ENCODE data around the gene STK11IP. TPM values are rescaled to one million over a fixed set of nuclear protein-coding genes. Genes with fewer than 3 reads are reported as not detected.

Gene STK11IP
- polyA plus RNA-seq, 1 donor from 2014 or later: 54.9 TPM

GRCh38 chr2:219573166-219573565 is 24.5 kb upstream of the STK11IP start:
- Histone ChIP-seq H4K20me1 (ENCODE audit: insufficient read depth) (no peaks in the 10 kb centered on the region), H3K4me3 (ENCODE audit: low read length) (no peak overlapping the region), H3K79me2 (replicated peaks; ENCODE audit: insufficient read depth, low read length) (peaks cover 5% of the 10 kb centered on the region), H3F3A (ENCODE audit: insufficient read depth, low read length, poor library complexity, severe bottlenecking) (no peaks in the 10 kb centered on the region), H3K4me2 (ENCODE audit: low read length) (no peak overlapping the region), H3K36me3 (ENCODE audit: insufficient read depth, low read length) (no peaks in the 10 kb centered on the region), H3K9me2 (ENCODE audit: insufficient read depth, low read length) (no peaks in the 10 kb centered on the region), H2AFZ (ENCODE audit: low read depth, low read length) (no peak overlapping the region), H3K9me3 (ENCODE audit: low read length) (no peaks in the 10 kb centered on the region), H3K27ac (ENCODE audit: low read length) (no peak overlapping the region), H3K27me3 (ENCODE audit: insufficient read depth, low read depth, low read length) (no peaks in the 10 kb centered on the region), H3K9ac (ENCODE audit: low read length) (no peak overlapping the region)
- TF ChIP-seq MXI1 (conservative IDR thresholded peaks at IDR 0.05; ENCODE audit: poor library complexity, severe bottlenecking) (no peak), RAD21 (conservative IDR thresholded peaks at IDR 0.05) (no peak), REST (IDR thresholded peaks at IDR 0.05; ENCODE audit: borderline replicate concordance) (no peak), SMC3 (conservative IDR thresholded peaks at IDR 0.05; ENCODE audit: poor library complexity) (no peak), POLR2AphosphoS5 (IDR thresholded peaks at IDR 0.05) (no peak), EZH2 (IDR thresholded peaks at IDR 0.05; ENCODE audit: borderline replicate concordance, insufficient read depth, low read length, poor library complexity, severe bottlenecking) (no peak), EP300 (conservative IDR thresholded peaks at IDR 0.05; ENCODE audit: poor library complexity, severe bottlenecking) (no peak), CTCF (IDR thresholded peaks at IDR 0.05; ENCODE audit: poor library complexity, severe bottlenecking) (no peak), TAF1 (IDR thresholded peaks at IDR 0.05; ENCODE audit: low read depth) (no peak)

GRCh38 chr2:219574484-219575311 is 23.0 kb upstream of the STK11IP start:
- no peaks in the 10 kb centered on the region for H4K20me1 ChIP-seq (ENCODE audit: insufficient read depth)
- H3K9me2 ChIP-seq (ENCODE audit: insufficient read depth, low read length): no peaks in the 10 kb centered on the region
- no peaks in the 10 kb centered on the region for H3F3A ChIP-seq (ENCODE audit: insufficient read depth, low read length, poor library complexity, severe bottlenecking)
- no peak overlapping the region for H2AFZ ChIP-seq (ENCODE audit: low read depth, low read length)
- no peaks in the 10 kb centered on the region for H3K9me3 ChIP-seq (ENCODE audit: low read length)
- no peak overlapping the region for H3K4me2 ChIP-seq (ENCODE audit: low read length)
- H3K9ac ChIP-seq (ENCODE audit: low read length): no peak overlapping the region
- no peaks in the 10 kb centered on the region for H3K27me3 ChIP-seq (ENCODE audit: insufficient read depth, low read depth, low read length)
- H3K79me2 ChIP-seq (replicated peaks; ENCODE audit: insufficient read depth, low read length): peaks cover 4% of the 10 kb centered on the region
- TF ChIP-seq REST (IDR thresholded peaks at IDR 0.05; ENCODE audit: borderline replicate concordance) (no peak), MXI1 (conservative IDR thresholded peaks at IDR 0.05; ENCODE audit: poor library complexity, severe bottlenecking) (no peak), CTCF (IDR thresholded peaks at IDR 0.05; ENCODE audit: poor library complexity, severe bottlenecking) (no peak), RAD21 (conservative IDR thresholded peaks at IDR 0.05) (no peak), SMC3 (conservative IDR thresholded peaks at IDR 0.05; ENCODE audit: poor library complexity) (no peak), POLR2AphosphoS5 (IDR thresholded peaks at IDR 0.05) (no peak), EZH2 (IDR thresholded peaks at IDR 0.05; ENCODE audit: borderline replicate concordance, insufficient read depth, low read length, poor library complexity, severe bottlenecking) (no peak), EP300 (conservative IDR thresholded peaks at IDR 0.05; ENCODE audit: poor library complexity, severe bottlenecking) (no peak), TAF1 (IDR thresholded peaks at IDR 0.05; ENCODE audit: low read depth) (no peak)
- H3K27ac ChIP-seq (ENCODE audit: low read length): no peak overlapping the region
- no peaks in the 10 kb centered on the region for H3K36me3 ChIP-seq (ENCODE audit: insufficient read depth, low read length)
- no peak overlapping the region for H3K4me3 ChIP-seq (ENCODE audit: low read length)
